Vagina (tissue), 2 donors: ENCODE measurements around the gene SLU7. TPM values are rescaled to one million over a fixed set of nuclear protein-coding genes. Genes with fewer than 3 reads are reported as not detected.

Experiments
- DNase-seq, 2 donors: peaks; one replicate each; pipeline ENCODE4 v3.0.0-alpha.2; 2017; ENCODE audit errors: extremely low spot score in 2 of 2
- H3K27ac ChIP-seq: fragments of 200-600 bp; sonication (generic); one replicate; pipeline ENCODE4 v1.5.1; 2019
- H3K27me3 ChIP-seq: fragments of 200-600 bp; sonication (generic); one replicate; pipeline ENCODE4 v1.5.1; 2019
- H3K36me3 ChIP-seq, 2 donors: fragments of 200-600 bp; sonication (generic); one replicate each; pipeline ENCODE4 v1.5.1; 2017 to 2019
- H3K4me1 ChIP-seq: fragments of 200-600 bp; sonication (generic); one replicate; pipeline ENCODE4 v1.5.1; 2019
- H3K4me3 ChIP-seq, 2 donors: fragments of 200-600 bp; sonication (generic); 1 replicate in 1 of 2; 2 replicates in 1 of 2; pipeline ENCODE4 v1.5.1; 2016 to 2019
- H3K9me3 ChIP-seq: fragments of 200-600 bp; sonication (generic); one replicate; pipeline ENCODE4 v1.5.1; 2019
- POLR2A ChIP-seq, 2 donors: fragments of 450-650 bp; IDR thresholded peaks; one replicate each; pipeline ENCODE4 v1.6.1; 2017; ENCODE audit warnings: antibody characterized with exemption in 2 of 2, mild to moderate bottlenecking in 2 of 2, moderate library complexity in 2 of 2
- POLR2AphosphoS5 ChIP-seq, 2 donors: sonication (generic); formaldehyde crosslinking; IDR thresholded peaks; one replicate each; pipeline ENCODE4 v1.9.0; 2017; ENCODE audit warnings: antibody characterized with exemption in 2 of 2, mild to moderate bottlenecking in 2 of 2, low read depth in 1 of 2; ENCODE audit not compliant: insufficient read depth in 1 of 2
- intact Hi-C: fragments of 100-400 bp; cut with DNase I; formaldehyde crosslinking; loops from one replicate; pipeline ENCODE4 v1.15.1; 2023
- total RNA-seq: library from RNA; depleted of rRNA; stranded (reverse); fragments of >200 nt; gene quantifications from one replicate; pipeline ENCODE4 v1.2.3, GENCODE V29; 2016
- TF ChIP-seq, protein P1 (sequence below), 3 experiments: fragments of 450-650 bp in 2 of 3; fragments of 200-600 bp in 1 of 3; sonication (generic) in 1 of 3; IDR thresholded peaks; one replicate each; pipeline ENCODE4 v1.5.1; 2017 to 2019; ENCODE audit warnings: antibody characterized with exemption in 3 of 3, mild to moderate bottlenecking in 2 of 3, moderate library complexity in 2 of 3

Gene SLU7
- total RNA-seq, result 24.3 TPM

DNA sequence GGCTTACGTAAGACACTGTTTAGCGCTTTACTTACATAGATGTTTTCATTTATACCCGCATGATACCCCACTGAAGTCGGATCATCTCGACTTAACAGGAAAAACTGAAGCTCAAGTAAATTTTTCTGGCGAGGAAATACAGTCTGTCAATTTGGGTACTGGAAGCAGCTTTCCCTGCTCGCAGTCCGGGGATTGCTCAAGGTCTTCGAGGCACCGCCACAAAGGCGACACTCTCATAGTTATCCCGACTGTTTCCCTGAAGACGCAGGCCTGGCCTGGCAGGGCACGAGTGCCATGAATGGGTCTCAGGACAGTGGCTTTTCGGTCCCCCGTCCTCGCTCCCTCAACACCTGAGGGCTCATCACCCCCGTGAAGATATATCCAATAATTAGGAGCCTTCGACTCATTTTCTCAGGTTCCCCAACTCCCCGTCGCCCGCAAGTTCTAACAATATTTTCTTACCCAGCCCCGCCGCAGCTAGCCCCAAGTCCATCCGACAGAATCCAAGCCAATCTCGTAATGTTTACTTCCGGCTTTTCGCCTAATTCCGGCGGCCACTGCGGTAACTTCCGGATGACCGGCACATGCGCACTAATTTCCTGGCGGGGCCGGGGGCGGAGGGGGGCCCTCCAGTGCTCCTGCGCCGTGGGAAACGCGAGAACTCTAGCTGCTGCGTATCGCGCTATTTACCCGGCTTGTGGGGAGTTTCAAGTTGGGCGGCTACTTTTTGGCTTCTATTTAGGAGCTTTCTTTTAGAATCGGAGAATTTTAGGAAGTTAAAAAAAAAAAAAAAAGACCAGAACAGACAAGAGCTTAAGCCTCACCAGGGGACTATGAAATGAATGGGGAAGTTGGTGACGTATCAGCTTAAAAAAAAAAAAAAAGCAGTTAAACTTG is at the start of gene SLU7:
Gene SLU7 (minus strand): TSS at position 521 of the 897 bp plus-strand sequence. CDS start 3,787 bp downstream, outside the sequence.
- DNase-seq, result peak in 1 of 2 donors; percentile 96
- H3K36me3 ChIP-seq, result no peaks in the 10 kb centered on the region
- H3K9me3 ChIP-seq, result no peaks in the 10 kb centered on the region
- H3K4me3 ChIP-seq, result peak within 1 kb of the TSS; percentile 72 to 95
- H3K27me3 ChIP-seq, result no peaks in the 10 kb centered on the region
- peaks cover 41% of the 10 kb centered on the region for H3K4me1 ChIP-seq
- peak in 1 of 2 donors; percentile 49 for TF ChIP-seq POLR2A (IDR thresholded peaks at IDR 0.05)
- TF ChIP-seq POLR2AphosphoS5 (IDR thresholded peaks at IDR 0.05; ENCODE audit: insufficient read depth in 1 of 2, low read depth in 1 of 2), result peak; percentile 95 to 98
- TF ChIP-seq, protein P1, sequence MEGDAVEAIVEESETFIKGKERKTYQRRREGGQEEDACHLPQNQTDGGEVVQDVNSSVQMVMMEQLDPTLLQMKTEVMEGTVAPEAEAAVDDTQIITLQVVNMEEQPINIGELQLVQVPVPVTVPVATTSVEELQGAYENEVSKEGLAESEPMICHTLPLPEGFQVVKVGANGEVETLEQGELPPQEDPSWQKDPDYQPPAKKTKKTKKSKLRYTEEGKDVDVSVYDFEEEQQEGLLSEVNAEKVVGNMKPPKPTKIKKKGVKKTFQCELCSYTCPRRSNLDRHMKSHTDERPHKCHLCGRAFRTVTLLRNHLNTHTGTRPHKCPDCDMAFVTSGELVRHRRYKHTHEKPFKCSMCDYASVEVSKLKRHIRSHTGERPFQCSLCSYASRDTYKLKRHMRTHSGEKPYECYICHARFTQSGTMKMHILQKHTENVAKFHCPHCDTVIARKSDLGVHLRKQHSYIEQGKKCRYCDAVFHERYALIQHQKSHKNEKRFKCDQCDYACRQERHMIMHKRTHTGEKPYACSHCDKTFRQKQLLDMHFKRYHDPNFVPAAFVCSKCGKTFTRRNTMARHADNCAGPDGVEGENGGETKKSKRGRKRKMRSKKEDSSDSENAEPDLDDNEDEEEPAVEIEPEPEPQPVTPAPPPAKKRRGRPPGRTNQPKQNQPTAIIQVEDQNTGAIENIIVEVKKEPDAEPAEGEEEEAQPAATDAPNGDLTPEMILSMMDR (IDR thresholded peaks at IDR 0.05), result no peak
- H3K27ac ChIP-seq, result peak within 1 kb of the TSS; percentile 96
- intact Hi-C loops, result no loop called here

DNA sequence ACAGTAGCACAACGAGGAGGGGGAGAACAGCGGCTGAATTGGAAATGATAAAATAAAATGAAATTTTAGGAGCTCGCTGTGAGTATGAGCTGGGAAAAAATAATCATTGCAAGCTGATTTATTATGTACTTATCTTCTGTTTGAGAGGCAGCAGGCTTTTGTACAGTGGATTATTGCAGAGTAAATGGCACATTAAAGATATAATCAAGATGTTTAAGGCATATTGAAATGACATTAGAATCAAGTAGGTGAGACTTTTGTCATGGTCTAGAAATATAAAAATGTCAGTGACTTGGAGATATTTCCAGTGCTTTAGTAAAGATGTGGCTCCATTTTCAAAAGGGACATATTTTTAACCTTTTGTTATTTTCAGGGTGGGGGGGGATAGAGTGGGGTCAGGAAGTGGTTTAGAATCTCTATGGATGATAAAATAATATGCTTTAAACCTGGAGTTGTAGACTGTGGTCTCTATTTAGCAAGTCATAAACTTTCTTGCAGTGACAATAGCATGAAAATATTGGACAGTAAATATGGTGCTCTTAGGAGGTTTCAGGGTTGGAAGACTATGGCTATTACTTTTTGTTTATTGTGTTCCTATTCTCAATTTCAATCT is 49.6 kb upstream of the SLU7 start:
- Histone ChIP-seq H3K4me3 (peak overlapping the region in 1 of 2 donors; percentile 32), H3K9me3 (no peaks in the 10 kb centered on the region), H3K27me3 (no peaks in the 10 kb centered on the region), H3K4me1 (peaks cover 29% of the 10 kb centered on the region), H3K27ac (no peak overlapping the region), H3K36me3 (no peaks in the 10 kb centered on the region)
- intact Hi-C loops, result no loop called here
- TF ChIP-seq POLR2A (IDR thresholded peaks at IDR 0.05) (no peak), POLR2AphosphoS5 (IDR thresholded peaks at IDR 0.05; ENCODE audit: insufficient read depth in 1 of 2, low read depth in 1 of 2) (no peak)
- TF ChIP-seq, protein P1 (IDR thresholded peaks at IDR 0.05), result no peak
- no peak for DNase-seq

GRCh38 chr5:160467555-160468362 is 48.9 kb upstream of the SLU7 start:
- Histone ChIP-seq H3K27ac (no peak overlapping the region), H3K36me3 (no peaks in the 10 kb centered on the region), H3K27me3 (no peaks in the 10 kb centered on the region), H3K4me3 (peak overlapping the region; percentile 30 to 32), H3K4me1 (peaks cover 29% of the 10 kb centered on the region), H3K9me3 (no peaks in the 10 kb centered on the region)
- no peak for DNase-seq
- TF ChIP-seq POLR2A (IDR thresholded peaks at IDR 0.05) (no peak), POLR2AphosphoS5 (IDR thresholded peaks at IDR 0.05; ENCODE audit: insufficient read depth in 1 of 2, low read depth in 1 of 2) (peak in 1 of 2 donors; percentile 60)
- intact Hi-C loops, result no loop called here

DNA sequence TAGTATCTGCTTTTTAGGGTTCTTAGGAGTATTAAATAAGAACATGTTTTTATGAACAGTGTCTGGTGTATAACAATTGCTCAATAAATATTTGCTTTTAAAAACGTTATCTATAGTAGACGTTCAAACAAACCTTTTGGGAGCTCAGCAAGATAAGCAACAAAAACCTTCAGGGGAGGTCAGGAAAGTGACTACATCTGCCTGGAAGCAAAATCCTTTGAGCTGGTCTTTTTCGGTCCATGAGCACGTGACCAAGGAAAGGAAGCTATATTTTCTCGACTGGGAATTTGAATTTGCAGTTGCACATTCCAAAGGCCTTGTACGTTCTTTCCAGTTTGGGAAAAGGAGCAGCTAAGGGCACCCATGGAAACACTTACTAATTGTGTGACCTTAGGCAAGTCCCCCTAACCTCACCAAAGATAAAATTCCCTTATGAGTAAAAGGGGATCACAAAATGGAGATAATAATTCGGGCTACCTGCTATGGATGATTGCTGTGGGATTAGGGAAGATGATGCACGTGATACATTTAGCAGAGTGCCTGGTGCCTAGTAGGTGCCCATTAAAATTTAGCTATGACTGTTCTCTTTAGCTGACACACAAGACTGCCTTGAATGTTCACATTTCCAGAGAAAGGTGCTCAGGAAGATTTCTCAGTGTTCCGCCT is 48.1 kb upstream of the SLU7 start:
- no peaks in the 10 kb centered on the region for H3K9me3 ChIP-seq
- H3K27me3 ChIP-seq, result no peaks in the 10 kb centered on the region
- TF ChIP-seq POLR2AphosphoS5 (IDR thresholded peaks at IDR 0.05; ENCODE audit: insufficient read depth in 1 of 2, low read depth in 1 of 2), result no peak
- TF ChIP-seq POLR2A (IDR thresholded peaks at IDR 0.05), result no peak
- TF ChIP-seq, protein P1 (IDR thresholded peaks at IDR 0.05), result no peak
- no peak for DNase-seq
- intact Hi-C loops, result no loop called here
- no peak overlapping the region for H3K27ac ChIP-seq
- H3K4me3 ChIP-seq, result peak overlapping the region in 1 of 2 donors; percentile 30
- no peaks in the 10 kb centered on the region for H3K36me3 ChIP-seq
- H3K4me1 ChIP-seq, result peaks cover 29% of the 10 kb centered on the region

DNA sequence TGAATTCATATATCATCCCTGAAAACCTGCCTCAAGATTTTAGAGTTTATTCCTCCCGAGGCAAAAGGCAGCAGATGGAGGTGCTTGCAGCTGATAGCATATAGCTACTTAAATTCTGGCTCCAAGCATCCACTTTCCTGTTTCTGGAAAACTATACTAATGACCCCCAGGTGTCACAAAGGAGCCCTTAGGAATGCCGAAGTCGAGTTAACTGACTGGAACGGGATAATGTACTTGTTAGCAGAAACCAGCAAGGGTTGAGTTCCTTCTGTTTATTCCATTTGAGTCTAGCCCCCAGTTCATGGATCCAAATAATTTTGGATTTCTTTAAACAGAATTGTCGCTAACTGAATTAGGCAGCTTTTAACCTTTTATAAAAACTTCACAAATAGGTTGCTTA is 47.2 kb upstream of the SLU7 start:
- Histone ChIP-seq H3K27me3 (no peaks in the 10 kb centered on the region), H3K36me3 (no peaks in the 10 kb centered on the region), H3K4me3 (no peak overlapping the region), H3K27ac (no peak overlapping the region), H3K9me3 (no peaks in the 10 kb centered on the region), H3K4me1 (peaks cover 20% of the 10 kb centered on the region)
- no peak for TF ChIP-seq POLR2AphosphoS5 (IDR thresholded peaks at IDR 0.05; ENCODE audit: insufficient read depth in 1 of 2, low read depth in 1 of 2)
- TF ChIP-seq, protein P1 (IDR thresholded peaks at IDR 0.05), result no peak
- no peak for TF ChIP-seq POLR2A (IDR thresholded peaks at IDR 0.05)
- intact Hi-C loops, result no loop called here
- no peak for DNase-seq
